CD14-positive monocyte (primary cell): ENCODE measurements around the gene ADNP2. TPM values are rescaled to one million over a fixed set of nuclear protein-coding genes. Genes with fewer than 3 reads are reported as not detected.

Source experiments
- DNase-seq, 3 donors: peaks; one replicate each; pipeline ENCODE4 v3.0.0-alpha.2; 2011 to 2022
- H2AFZ ChIP-seq: 2 replicates; pipeline ENCODE4 v1.6.0; 2012; ENCODE audit warnings: mild to moderate bottlenecking, low read depth, low read length, inconsistent platforms; ENCODE audit not compliant: insufficient read depth, poor library complexity, severe bottlenecking
- H3K27ac ChIP-seq, 2 donors: 1 replicate in 1 of 2; 2 replicates in 1 of 2; pipeline ENCODE4 v1.5.1; 2012 to 2013; ENCODE audit warnings: low read length in 2 of 2, control low read depth in 1 of 2, inconsistent platforms in 1 of 2, low read depth in 1 of 2, mild to moderate bottlenecking in 1 of 2
- H3K27me3 ChIP-seq, 2 donors: one replicate each; pipeline versions ENCODE4 v1.6.0 to v1.6.1; 2011 to 2013; ENCODE audit warnings: low read length in 2 of 2; ENCODE audit not compliant: control insufficient read depth in 2 of 2, insufficient read depth in 2 of 2
- H3K36me3 ChIP-seq, 2 donors: replicated peaks in 1 of 2; 1 replicate in 1 of 2; 2 replicates in 1 of 2; pipeline versions ENCODE4 v1.5.1 to v1.6.1; 2012 to 2013; ENCODE audit warnings: low read length in 2 of 2, control low read depth in 1 of 2, inconsistent platforms in 1 of 2, mild to moderate bottlenecking in 1 of 2; ENCODE audit not compliant: insufficient read depth in 2 of 2, control insufficient read depth in 1 of 2
- H3K4me1 ChIP-seq, 2 donors: 1 replicate in 1 of 2; 2 replicates in 1 of 2; pipeline versions ENCODE4 v1.5.1 to v1.6.1; 2012 to 2013; ENCODE audit warnings: low read length in 2 of 2, control low read depth in 1 of 2, inconsistent platforms in 1 of 2, mild to moderate bottlenecking in 1 of 2, moderate library complexity in 1 of 2; ENCODE audit not compliant: insufficient read depth in 2 of 2, control insufficient read depth in 1 of 2
- H3K4me2 ChIP-seq: replicated peaks from 2 replicates; pipeline ENCODE3; 2012; ENCODE audit warnings: low read length, moderate library complexity, mild to moderate bottlenecking; ENCODE audit not compliant: poor library complexity, severe bottlenecking; ENCODE audit errors: extremely low read depth
- H3K4me3 ChIP-seq, 3 experiments: fragments of 200-600 bp in 1 of 3; sonication (generic) in 1 of 3; replicated peaks in 1 of 3; 1 replicate in 2 of 3; 2 replicates in 1 of 3; pipeline ENCODE4 v1.5.1; 2011 to 2013; ENCODE audit warnings: low read length in 3 of 3, mild to moderate bottlenecking in 3 of 3, control low read depth in 2 of 3, low read depth in 2 of 3, inconsistent platforms in 1 of 3, moderate library complexity in 1 of 3
- H3K79me2 ChIP-seq: 2 replicates; pipeline ENCODE4 v1.6.0; 2012; ENCODE audit warnings: mild to moderate bottlenecking, control low read depth, inconsistent platforms, low read length, moderate library complexity; ENCODE audit not compliant: insufficient read depth
- H3K9ac ChIP-seq: 2 replicates; pipeline ENCODE4 v1.6.0; 2017; ENCODE audit warnings: low read length, mild to moderate bottlenecking; ENCODE audit not compliant: insufficient read depth, poor library complexity, severe bottlenecking
- H3K9me3 ChIP-seq, 2 donors: replicated peaks in 1 of 2; 1 replicate in 1 of 2; 2 replicates in 1 of 2; pipeline versions ENCODE4 v1.5.1 to v1.6.1; 2012 to 2013; ENCODE audit warnings: low read length in 2 of 2, control low read depth in 1 of 2; ENCODE audit not compliant: control insufficient read depth in 1 of 2, insufficient read depth in 1 of 2
- H4K20me1 ChIP-seq: 2 replicates; pipeline ENCODE4 v1.6.0; 2012; ENCODE audit warnings: mild to moderate bottlenecking, low read length, control low read depth, moderate library complexity; ENCODE audit not compliant: insufficient read depth
- H3K27ac Mint-ChIP-seq, 7 donors: one replicate each; pipeline ENCODE4 v1.8.0; 2020; ENCODE audit warnings: mild to moderate bottlenecking in 7 of 7, mixed read lengths in 7 of 7, moderate library complexity in 6 of 7, inconsistent platforms in 2 of 7
- H3K27me3 Mint-ChIP-seq, 3 donors: one replicate each; pipeline ENCODE4 v1.8.0; 2021 to 2022; ENCODE audit warnings: low read depth in 3 of 3, mild to moderate bottlenecking in 3 of 3, mixed read lengths in 3 of 3, moderate library complexity in 3 of 3, inconsistent platforms in 1 of 3
- H3K36me3 Mint-ChIP-seq, 2 donors: one replicate each; pipeline ENCODE4 v1.8.0; 2020; ENCODE audit warnings: mixed read lengths in 2 of 2, inconsistent platforms in 1 of 2, mild to moderate bottlenecking in 1 of 2
- H3K4me1 Mint-ChIP-seq: one replicate; pipeline ENCODE4 v1.8.0; 2020; ENCODE audit warnings: mild to moderate bottlenecking, mixed read lengths
- H3K4me3 Mint-ChIP-seq, 2 donors: one replicate each; pipeline ENCODE4 v1.8.0; 2020; ENCODE audit warnings: mild to moderate bottlenecking in 2 of 2, mixed read lengths in 2 of 2, moderate library complexity in 1 of 2
- H3K9me3 Mint-ChIP-seq, 7 donors: one replicate each; pipeline ENCODE4 v1.8.0; 2020 to 2022; ENCODE audit warnings: mixed read lengths in 7 of 7, mild to moderate bottlenecking in 6 of 7, moderate library complexity in 6 of 7, inconsistent platforms in 2 of 7
- whole genome bisulfite sequencing: methylation state at CpG from one replicate; pipeline ENCODE4 v1.1.5; 2013; ENCODE audit warnings: missing lambda C conversion rate; ENCODE audit not compliant: insufficient coverage; 5-methylcytosine and 5-hydroxymethylcytosine counted together
- intact Hi-C, 2 donors: fragments of 100-400 bp; cut with micrococcal nuclease; formaldehyde crosslinking; loops; one replicate each; pipeline versions ENCODE4 v1.15.0 to v1.15.1; 2023
- polyA plus RNA-seq, 3 donors: library from polyadenylated mRNA; depleted of rRNA in 1 of 3; unstranded in 2 of 3; stranded (reverse) in 1 of 3; fragments of 300-500 nt in 2 of 3; fragments of >200 nt in 1 of 3; fragmentation: Illumina TruSeq in 2 of 3; gene quantifications; 1 replicate in 2 of 3; 2 replicates in 1 of 3; pipeline ENCODE4 v1.2.3, GENCODE V29; 2012 to 2021
- TF ChIP-seq, protein P1 (sequence below): fragments of 200-600 bp; IDR thresholded peaks from one replicate; pipeline ENCODE4 v1.8.0; 2022; ENCODE audit warnings: antibody characterized with exemption, mild to moderate bottlenecking

The ADNP2 gene
- polyA plus RNA-seq, 3 donors = 3.0 to 5.6 (median 3.6) TPM

DNA sequence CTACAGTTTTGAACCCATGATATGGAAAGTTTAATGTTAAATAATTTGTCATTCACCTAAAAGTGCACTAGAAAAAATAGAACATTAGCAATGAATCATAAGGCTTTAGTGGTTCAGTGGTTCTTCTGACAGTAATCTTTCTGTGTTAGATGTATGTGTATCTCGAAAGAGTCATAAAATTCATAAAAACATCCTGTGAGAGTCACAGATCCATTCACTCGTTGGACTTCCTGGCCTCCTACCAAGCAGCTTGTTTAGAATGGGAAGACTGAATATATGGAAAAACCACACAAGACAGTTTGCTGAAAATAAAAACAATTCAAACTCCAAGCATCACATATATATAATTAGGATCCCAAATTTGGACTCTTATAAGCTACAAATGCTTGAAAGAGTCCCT is 34.8 kb downstream of the ADNP2 start:
- no peak overlapping the region for H3K27ac Mint-ChIP-seq
- Histone ChIP-seq H3K36me3 (peaks cover 0 to 6% of the 10 kb centered on the region in 2 donors), H3K4me2 (no peak overlapping the region), H3K79me2 (no peaks in the 10 kb centered on the region), H3K4me1 (peaks cover 20 to 23% of the 10 kb centered on the region in 2 donors), H3K27me3 (peaks cover 0 to 11% of the 10 kb centered on the region in 2 donors), H3K9me3 (no peaks in the 10 kb centered on the region), H3K27ac (no peak overlapping the region), H3K9ac (no peak overlapping the region), H2AFZ (no peak overlapping the region), H3K4me3 (no peak overlapping the region), H4K20me1 (no peaks in the 10 kb centered on the region)
- TF ChIP-seq, protein P1, sequence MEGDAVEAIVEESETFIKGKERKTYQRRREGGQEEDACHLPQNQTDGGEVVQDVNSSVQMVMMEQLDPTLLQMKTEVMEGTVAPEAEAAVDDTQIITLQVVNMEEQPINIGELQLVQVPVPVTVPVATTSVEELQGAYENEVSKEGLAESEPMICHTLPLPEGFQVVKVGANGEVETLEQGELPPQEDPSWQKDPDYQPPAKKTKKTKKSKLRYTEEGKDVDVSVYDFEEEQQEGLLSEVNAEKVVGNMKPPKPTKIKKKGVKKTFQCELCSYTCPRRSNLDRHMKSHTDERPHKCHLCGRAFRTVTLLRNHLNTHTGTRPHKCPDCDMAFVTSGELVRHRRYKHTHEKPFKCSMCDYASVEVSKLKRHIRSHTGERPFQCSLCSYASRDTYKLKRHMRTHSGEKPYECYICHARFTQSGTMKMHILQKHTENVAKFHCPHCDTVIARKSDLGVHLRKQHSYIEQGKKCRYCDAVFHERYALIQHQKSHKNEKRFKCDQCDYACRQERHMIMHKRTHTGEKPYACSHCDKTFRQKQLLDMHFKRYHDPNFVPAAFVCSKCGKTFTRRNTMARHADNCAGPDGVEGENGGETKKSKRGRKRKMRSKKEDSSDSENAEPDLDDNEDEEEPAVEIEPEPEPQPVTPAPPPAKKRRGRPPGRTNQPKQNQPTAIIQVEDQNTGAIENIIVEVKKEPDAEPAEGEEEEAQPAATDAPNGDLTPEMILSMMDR = no peak
- H3K9me3 Mint-ChIP-seq = peaks cover 0 to 1% (median 0%) of the 10 kb centered on the region in 7 donors
- H3K4me1 Mint-ChIP-seq = peaks cover 20% of the 10 kb centered on the region
- no peak overlapping the region for H3K4me3 Mint-ChIP-seq
- H3K27me3 Mint-ChIP-seq = peaks cover 10 to 11% (median 10%) of the 10 kb centered on the region in 3 donors
- DNase-seq = no peak
- H3K36me3 Mint-ChIP-seq = peaks cover 12 to 15% of the 10 kb centered on the region in 2 donors
- intact Hi-C loops = no loop called here
- WGBS = no CpG with 5 or more reads among the region's 2 CpGs

- Histone ChIP-seq H3K27me3 (peaks cover 0 to 11% of the 10 kb centered on the region in 2 donors), H3K4me2 (no peak overlapping the region), H3K9ac (no peak overlapping the region), H2AFZ (no peak overlapping the region), H4K20me1 (no peaks in the 10 kb centered on the region), H3K4me1 (peaks cover 24 to 29% of the 10 kb centered on the region in 2 donors), H3K4me3 (no peak overlapping the region), H3K36me3 (no peaks in the 10 kb centered on the region), H3K27ac (no peak overlapping the region), H3K79me2 (no peaks in the 10 kb centered on the region), H3K9me3 (no peaks in the 10 kb centered on the region)
- no peak overlapping the region for H3K4me3 Mint-ChIP-seq
- H3K4me1 Mint-ChIP-seq = peaks cover 26% of the 10 kb centered on the region
- H3K27ac Mint-ChIP-seq = no peak overlapping the region
- H3K36me3 Mint-ChIP-seq = peaks cover 5 to 6% of the 10 kb centered on the region in 2 donors
- no peak for DNase-seq
- H3K9me3 Mint-ChIP-seq = peaks cover 0 to 2% (median 0%) of the 10 kb centered on the region in 7 donors
- TF ChIP-seq, protein P1 = no peak
- 100% methylated on average over 2 of the region's 5 CpGs for WGBS
- peaks cover 11 to 12% (median 11%) of the 10 kb centered on the region in 3 donors for H3K27me3 Mint-ChIP-seq
- intact Hi-C loops = loop anchor here (5.0 kb wide), 3 partner anchors 33 to 113 kb away; partner anchors contain the start of genes ADNP2 (in 1 of the 2) and RBFA (in 1 of the 2)
These were observed 36.2 kb downstream of the ADNP2 start for GRCh38 chr18:80145196-80145804.
